A549 treated with AZD9567 at 1 μM for 4 hours (cell line): ENCODE measurements around the gene SLC17A8. TPM values are rescaled to one million over a fixed set of nuclear protein-coding genes. Genes with fewer than 3 reads are reported as not detected.

Experiments used
- total RNA-seq: library from RNA; stranded (reverse); fragments of 200-300 nt; extraction: Qiagen RNA extraction; gene quantifications from 5 replicates; pipeline ENCODE4 v1.2.3, GENCODE V29; 2022; ENCODE audit not compliant: insufficient read depth

Gene SLC17A8
- total RNA-seq = not detected in 5 replicates

GRCh38 chr12:100356644-100357223 lies at the start of gene SLC17A8:
Gene SLC17A8 (plus strand): TSS chr12:100357074. CDS start chr12:100357392, 318 bp downstream.

Other genes starting within 250 kb of the SLC17A8 start
- gene BLTP3B, start 214.2 kb upstream of the SLC17A8 start, total RNA-seq = 9.5 to 13.1 TPM (median 12.2 TPM) in 5 replicates
- 15.2 to 32.0 TPM (median 23.5 TPM) in 5 replicates for gene ACTR6, start 156.3 kb upstream of the SLC17A8 start, total RNA-seq
- 0.99 to 2.9 TPM (median 1.6 TPM) in 5 replicates for gene DEPDC4, start 90.0 kb upstream of the SLC17A8 start, total RNA-seq
- gene SCYL2, start 89.9 kb upstream of the SLC17A8 start, total RNA-seq = 16.8 to 21.9 TPM (median 21.5 TPM) in 5 replicates
- 0.07 to 0.12 TPM in 2 of 5 replicates, not detected in the others for gene NR1H4, start 116.8 kb downstream of the SLC17A8 start, total RNA-seq
- gene GAS2L3, start 216.6 kb downstream of the SLC17A8 start, total RNA-seq = 7.3 to 9.2 TPM (median 8.6 TPM) in 5 replicates